NCI-H510A (cell line): ENCODE measurements around the gene RUFY2.

Source experiments
- DNase-seq: peaks from one replicate; lab custom pipeline; 2025; lab: John Stamatoyannopoulos, UW

The RUFY2 gene

DNA sequence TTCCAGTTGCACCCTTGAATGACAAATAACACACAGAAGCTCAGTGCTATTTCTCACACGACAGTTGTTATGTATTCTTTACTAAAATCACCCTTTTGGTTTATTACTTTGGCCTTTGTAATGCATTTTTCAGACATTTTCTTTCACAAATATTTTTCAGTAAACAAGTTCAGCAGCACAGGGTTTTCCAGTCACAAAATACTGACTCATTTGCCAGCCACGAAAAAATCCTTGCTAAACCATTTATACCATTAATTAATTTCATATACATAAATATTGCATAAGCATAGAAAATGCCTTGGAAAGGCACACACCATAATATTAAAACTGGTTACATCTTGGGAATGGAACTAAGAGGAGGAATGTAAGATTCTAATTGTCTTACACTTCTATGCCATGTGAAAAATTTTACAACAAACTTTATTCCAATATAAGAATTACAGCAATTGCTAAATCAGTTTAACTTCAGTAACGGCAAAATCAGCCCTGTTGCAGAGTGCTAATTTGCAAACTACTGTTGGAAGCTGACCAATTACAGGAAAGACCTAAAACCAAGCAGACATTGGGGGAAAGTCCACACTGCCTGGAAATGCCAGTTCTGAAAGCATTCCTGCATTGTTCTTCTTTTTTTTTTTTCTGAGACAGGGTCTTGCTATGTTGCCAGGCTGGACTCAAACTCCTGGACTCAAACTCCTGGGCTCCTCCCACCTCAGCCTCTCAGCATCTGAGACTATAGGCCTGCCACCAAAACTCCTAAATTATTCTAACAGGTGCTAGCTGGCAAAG is 42.8 kb downstream of the RUFY2 start:
- no peak for DNase-seq

DNA sequence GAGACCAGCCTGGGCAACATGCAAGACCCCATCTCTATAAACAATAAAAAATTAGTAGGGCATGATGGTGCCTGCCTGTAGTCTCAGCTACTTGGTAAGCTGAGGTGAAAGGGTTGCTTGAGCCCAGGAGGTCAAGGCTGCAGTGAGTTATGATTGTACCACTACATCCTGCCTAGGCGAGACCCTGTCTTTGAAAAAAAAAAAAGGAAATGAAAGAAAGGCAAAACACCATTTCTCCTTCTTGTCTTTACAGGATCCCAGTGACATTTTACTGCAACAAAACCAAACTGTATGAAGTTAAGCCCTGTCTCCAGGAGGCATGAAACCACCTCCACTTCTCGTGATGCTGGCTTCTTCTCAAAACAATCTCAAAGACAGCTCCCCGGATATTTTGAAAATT is 44.5 kb downstream of the RUFY2 start:
- no peak for DNase-seq

DNA sequence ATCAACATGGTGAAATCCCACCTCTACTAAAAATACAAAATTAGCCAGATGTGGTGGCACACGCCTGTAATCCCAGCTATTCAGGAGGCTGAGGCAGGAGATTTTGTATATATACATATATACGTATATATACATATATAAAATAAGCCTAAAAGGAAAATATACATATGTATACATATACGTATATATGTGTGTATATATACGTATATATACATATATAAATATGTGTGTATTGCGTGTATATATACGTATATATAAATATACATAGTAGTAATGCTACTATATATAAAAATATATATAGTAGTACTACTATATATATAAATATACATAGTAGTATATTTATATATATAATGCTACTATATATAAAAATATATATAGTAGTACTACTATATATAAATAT is 47.9 kb downstream of the RUFY2 start:
- DNase-seq = no peak

DNA sequence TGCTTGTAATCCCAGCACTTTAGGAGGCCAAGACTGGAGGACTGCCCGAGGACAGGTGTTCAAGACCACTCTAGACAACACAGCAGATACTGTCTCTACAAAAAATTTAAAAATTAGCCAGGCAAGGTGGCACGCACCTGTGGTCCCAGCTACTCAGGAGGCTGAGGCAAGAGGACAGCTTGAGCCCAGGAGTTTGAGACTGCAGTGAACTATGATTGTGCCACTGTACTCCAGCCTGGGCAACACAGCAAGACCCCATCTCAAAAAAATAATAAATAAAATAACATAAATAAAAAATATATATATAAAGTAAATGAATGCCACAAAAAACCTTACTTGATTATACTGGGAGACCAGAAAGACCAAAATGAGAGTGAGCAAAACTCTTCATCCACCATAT is 53.5 kb downstream of the RUFY2 start:
- no peak for DNase-seq

DNA sequence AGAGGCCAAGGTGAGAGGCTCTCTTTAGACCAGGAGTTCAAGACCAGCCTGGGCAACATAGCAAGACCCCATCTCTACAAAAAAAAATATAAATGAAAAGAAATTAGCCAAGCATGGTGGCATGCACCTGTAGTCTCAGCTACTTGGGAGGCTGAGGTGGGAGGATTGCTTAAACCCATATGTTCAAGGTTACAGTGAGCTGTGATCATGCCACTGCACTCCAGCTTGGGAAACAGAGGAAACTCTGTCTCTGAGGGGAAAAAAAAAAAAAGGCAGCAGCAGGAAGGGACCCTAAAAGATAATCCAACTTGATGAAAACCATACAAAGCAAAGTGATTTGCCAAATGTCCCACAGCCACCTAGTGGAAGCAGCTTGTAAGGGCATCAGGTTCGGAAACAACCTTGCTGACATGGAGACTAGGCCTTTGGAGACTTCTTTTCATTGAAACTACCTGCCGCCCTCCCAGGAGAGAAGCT is 58.8 kb downstream of the RUFY2 start:
- DNase-seq = no peak

DNA sequence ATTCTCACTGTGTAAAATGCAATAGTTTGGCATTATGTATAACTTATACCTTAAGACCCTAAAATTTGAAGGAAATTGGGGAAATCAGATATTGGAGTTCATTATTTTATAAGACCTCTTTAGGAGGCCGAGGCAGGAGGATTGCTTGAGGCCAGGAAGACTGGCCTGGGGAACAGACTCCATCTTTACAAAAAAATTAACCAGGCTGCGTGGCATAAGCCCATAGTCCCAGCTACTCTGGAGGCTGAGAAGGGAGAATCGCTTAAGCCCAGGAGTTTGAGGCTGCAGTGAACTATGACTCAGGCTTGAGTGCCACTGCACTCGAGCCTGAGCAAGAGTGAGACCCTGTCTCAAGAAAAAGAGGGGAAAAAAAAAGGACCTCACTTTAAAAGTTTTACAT is 60.3 kb downstream of the RUFY2 start:
- DNase-seq = no peak

DNA sequence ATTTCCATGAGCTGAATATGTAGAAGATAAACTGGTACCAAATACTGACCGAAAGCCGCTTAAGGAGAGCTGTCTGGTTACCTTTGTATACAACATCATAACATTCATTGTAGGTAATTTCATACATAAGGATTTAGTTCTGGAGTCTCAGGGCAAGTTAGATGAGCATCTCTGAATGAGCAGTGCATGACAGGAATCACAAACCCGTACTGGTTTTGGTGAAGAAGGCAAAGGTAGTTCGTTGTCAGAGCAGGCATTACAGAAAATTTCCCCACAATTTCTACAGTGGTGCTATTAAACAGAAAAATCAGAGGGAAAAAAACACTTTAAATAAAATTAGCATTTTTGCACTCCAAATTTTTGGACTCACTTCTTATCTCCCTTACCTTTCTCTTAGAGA is 61.5 kb downstream of the RUFY2 start:
- DNase-seq = no peak

DNA sequence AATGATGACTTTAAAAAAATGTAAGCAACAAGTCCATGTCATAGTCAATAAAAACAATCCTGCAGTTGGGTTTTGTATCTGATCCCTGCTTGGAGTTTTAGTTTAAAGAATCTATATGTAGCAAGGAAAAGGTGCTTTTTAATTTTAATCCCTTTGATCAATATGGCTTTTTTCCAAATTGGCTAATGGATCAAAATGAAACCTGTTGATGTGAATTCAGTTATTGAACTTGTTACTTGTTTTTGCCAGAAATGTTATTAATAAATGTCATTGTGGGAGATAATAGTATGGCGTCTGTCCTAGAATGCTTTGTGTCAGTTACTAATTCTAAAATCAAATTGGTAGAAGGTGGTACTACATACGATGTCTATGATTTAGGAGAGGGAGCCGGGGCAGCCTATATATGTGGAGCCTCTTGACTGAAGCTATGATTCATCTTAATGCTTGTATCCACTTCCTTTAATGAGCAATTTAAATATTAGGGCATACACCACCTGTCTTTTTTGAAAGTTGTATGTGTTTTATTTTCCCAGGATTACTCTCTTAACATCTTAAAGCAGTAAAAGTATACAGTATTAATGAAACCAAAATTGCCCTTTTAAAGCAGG is 64.1 kb downstream of the RUFY2 start:
- DNase-seq = no peak

DNA sequence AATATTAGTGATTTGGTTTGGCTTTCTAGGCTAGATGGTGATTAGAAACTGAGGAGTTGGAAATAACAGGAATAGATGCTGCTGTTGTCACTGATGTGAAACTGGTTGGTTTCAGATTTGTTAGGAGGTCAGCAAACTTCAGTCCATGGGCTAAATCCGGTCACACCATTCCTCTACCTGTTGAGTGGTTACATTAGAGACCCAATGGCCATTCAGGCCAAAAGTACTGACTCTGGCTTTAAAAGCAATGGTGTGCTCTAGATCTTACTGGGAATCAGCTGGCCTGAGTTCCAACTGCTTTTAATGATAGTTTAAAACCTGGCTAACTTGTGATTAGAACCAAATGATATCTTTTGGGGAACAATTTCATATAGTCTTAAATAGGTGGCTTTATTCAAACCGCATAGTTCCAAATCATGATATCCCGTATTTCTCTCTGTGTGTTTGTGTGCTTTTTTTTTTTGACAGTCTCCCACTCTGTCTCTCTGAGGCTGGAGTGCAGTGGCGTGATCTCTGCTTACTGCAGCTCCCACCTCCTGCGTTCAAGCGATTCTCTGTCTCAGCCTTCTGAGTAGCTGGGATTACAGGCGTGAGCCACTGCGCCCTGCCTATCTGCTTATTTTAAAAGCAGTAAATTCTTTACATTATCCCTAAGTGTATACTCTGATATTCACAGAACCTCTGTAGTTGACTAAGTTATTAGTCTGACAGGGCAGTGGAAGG is 66.6 kb downstream of the RUFY2 start:
- no peak for DNase-seq

DNA sequence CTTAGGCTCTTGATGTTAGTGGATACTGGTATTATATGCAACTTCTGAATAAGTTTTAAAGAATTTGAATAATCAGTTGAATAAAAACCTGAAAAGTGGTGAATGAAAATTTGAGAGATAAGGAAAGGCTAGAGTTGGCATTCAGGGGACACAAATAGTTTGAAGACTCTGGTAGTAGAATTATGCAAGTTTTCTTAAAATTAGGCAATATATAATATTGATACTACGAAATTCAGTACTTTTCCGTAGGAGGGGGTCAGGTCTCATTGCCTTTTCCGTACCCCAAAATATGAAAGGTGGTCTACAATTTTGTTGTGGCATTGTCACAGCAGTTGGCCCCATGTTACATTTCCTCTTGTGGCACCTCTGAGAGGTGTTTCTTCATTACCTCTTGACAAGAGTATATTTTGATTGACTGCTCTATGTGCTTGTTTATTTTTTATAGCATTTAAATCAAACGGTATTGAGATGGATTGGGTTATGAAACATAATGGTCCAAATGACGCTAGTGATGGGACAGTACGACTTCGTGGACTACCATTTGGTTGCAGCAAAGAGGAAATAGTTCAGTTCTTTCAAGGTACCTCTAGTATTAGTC is 70.2 kb downstream of the RUFY2 start:
- DNase-seq = no peak

DNA sequence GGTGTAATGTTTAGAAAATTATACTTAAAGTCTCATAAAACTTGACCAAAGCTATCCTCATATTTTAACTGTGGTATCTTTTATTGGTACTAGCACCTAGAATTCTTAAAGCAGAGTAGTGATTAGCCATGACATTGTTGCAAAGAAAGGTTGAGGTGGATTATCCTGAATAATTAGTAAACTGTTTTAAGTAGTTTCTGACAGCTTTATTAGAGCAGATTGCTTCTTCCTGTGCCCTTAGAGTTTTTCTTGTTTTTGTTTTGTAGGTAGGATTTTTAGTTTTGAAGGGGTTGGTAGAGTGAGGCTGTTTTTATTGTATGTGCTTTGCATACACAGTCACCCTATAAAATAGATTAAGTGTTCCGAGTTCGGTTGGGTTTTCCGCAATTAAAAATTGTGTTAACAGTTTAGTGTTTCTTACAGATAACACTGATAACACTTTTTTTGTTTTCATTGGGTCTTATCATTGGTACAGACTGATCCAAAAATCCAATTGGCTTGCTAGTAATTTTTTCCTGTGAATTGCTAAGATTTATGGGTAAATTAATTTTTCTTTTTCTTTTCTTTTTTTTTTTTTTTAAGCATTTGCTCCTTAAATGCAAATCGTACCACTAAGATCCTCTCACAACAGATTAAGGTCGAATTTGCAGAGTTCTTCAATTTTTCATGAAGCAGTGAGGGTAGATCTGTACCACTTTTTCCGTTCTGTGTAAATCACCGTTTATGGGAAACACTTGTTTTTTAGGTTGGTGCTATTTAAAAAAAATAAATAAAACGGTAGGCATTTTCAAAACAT is 72.2 kb downstream of the RUFY2 start:
- DNase-seq = no peak

DNA sequence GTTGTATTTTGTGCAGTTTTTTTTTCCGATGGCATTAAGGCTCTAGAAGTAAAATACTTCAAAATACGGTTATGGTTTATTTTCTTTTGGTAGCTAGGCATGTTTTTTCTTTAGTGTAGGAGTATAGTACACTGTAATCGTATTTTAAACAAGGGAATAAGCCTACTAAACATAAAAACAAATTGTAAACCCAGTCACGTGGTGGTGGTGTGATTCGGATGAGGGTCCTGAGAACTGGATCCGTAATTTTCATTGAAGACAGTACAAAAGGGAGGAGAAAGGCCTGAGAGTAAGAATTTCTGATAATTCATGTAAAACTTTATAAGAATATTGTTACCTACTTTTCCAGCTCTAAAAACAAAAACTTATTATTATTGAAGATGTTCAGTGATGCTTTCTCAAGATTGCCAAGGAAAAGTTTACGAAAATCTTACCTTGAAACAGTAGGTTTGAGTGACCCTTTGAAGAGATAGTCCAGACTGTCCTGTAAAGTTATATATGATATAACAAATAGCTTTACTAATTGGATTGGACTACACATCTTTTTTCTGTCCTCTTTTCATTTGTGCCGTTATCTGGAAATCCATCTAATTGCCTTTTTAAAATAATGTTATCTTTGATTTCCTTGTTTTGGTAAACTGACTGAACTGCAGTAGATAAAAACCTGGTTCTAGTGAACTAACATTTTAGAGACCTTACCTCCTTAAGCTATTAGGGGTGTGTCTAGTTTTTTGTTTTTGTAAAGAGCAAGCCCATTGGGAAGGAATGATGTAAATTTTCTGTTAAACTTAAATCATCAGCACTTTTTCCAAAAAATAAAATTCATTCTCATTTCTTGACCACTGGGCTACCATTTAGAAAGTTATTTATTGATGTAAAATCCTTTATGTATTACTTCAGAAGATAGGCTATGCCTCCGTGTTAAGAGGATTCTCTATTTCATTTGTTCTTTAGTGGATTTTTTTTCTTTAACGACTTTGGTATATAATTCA is 73.3 kb downstream of the RUFY2 start:
- no peak for DNase-seq

DNA sequence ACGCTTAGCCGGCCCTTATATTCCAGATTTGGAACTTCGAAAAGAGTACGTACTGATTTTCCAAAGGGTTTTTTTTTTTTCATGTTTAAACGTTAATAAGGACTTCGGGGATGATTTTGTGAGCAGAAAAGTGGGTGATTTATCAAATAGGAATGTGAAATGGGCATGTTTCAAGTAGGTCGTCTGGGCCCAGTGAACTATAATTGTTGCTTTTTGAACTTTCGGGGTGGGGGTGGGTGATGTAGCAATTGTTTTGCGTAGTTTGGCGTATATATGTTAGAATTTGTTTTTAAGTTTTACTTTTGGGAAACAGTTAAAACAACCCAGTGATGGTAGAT is 74.0 kb downstream of the RUFY2 start:
- DNase-seq = no peak

DNA sequence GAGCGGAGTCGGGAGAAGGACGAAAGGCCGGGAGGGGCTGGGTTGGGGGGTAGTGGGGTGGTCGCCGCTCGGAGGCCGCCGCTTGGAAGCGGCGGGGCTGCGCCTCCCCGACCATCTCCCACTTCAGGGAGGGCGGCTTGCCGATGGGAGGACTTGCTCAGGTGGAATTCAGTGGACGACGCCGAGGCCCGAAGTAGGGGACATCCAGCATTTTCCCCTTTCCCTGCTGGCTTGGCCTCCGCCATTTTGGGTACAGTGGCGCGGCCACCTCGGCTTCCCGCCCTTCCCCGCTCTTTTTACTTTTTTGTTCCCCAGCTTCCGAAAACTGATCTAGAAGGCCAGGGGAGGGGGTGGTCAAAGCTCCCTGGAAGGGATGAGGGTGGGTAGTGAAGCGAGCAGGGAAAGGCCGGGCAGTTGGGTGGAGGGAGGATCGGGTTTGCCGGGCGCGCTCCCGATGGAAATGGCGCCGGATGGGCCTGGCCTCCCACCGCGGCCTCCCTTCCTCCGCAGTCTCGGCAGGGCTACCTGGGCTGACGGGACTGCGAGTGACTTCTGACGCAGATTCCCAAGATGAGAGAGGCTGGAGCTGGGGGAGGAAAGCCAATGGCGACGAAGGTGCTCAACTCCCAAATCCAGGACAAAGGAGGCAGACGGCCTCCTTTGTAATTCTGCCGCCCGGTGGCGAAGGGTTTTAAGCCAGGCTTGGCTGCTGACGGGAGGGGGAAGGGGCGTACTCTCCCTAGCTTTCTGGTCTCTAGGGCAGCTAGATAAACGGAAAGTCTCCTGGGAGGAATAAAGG is 74.6 kb downstream of the RUFY2 start, which contains the start of gene PBLD:
PBLD (minus strand) TSS at position 670 of the 799 bp plus-strand sequence. CDS start 26,084 bp downstream, outside the sequence.
- DNase-seq = peak; percentile 64

DNA sequence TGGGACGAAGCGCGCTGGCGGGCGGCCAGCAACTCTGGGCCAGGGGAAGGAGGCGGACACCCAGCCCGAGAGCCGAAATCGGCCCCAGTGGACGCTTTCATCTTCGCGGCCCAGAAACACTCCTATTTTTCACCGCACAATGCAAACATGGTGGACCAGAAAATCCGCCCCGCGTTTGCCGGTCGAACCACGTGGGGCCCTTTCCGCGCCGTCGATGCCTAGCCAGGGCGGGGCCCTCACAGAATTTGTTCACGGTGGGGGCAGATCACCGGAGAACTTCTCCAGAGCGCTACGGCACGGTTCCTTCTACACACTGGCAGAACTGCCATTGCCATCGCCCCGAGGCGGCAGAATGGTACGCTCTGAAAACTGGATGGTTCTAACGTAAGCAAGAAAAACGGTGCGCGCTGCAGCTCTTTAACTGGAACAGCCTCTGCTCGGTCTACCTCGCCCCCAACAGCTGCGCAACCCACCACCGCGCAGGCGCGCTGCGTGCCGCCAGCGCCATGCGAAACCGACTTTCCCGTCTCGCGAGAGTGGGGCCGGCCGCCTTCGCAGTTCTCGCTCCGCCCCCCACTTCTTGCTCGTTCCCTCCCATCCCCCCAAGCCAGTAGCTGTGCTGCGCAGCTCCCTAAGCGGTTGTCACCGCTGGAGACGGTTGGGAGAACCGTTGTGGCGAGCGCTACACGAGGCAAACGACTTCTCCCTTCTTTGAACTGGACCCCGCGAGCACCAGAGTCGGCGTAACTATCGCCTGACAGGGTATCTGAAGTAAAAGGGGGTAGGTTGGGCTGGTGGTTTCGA is 75.4 kb downstream of the RUFY2 start, which contains the start of gene HNRNPH3:
HNRNPH3 (plus strand) TSS at position 610 of the 804 bp plus-strand sequence. CDS start 5,158 bp downstream, outside the sequence.
- DNase-seq = peak; percentile 95

DNA sequence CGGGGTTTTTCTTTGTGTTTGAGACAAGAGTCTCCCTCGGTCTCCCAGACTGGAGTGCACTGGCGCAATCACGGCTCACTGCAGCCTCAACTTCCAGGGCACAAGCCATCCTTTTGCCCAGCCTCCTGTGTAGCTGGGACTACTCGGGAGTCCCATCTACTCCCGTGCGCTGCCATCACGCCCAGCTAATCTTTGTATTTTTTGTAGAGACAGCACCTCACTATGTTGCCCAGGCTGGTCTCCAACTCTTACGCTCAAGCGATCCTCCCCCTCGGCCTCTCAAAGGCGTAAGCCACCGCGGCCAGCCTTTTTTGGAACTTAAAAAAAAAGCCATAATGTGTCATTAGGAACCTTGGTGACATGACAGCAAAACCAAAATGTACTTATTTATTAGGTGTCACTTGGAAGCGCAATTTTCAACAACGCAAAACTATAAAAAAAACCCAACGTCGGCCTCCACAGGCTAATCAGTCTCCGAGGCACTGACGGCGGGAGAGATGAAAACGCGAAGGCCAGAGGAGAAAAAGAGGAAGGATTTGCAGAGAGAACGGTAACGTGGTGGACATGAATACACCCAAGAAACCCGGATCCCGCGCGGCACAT is 76.1 kb downstream of the RUFY2 start:
- DNase-seq = peak; percentile 15

DNA sequence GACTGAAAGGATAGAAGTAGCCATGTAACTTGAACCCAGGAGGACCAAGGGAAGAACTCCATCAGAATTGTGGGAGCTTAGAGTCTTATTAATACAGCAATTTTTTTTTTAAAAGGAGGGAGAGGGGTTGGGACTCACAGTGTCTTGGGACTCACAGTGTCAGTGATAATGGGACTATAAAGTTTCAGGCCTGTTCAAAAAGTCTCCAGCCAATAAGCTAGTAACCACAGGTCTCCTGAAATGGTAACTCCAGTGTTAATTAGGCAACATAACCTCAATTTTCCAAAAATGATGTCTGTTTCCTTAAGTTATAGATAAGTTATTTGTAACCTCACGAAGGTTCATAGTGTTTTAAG is 77.6 kb downstream of the RUFY2 start:
- no peak for DNase-seq
